ENCODE measurements around the gene CACNA1S.
A peak's percentile ranks its signal among the peaks of the same experiment; 100 is the strongest.

The CACNA1S gene

DNA sequence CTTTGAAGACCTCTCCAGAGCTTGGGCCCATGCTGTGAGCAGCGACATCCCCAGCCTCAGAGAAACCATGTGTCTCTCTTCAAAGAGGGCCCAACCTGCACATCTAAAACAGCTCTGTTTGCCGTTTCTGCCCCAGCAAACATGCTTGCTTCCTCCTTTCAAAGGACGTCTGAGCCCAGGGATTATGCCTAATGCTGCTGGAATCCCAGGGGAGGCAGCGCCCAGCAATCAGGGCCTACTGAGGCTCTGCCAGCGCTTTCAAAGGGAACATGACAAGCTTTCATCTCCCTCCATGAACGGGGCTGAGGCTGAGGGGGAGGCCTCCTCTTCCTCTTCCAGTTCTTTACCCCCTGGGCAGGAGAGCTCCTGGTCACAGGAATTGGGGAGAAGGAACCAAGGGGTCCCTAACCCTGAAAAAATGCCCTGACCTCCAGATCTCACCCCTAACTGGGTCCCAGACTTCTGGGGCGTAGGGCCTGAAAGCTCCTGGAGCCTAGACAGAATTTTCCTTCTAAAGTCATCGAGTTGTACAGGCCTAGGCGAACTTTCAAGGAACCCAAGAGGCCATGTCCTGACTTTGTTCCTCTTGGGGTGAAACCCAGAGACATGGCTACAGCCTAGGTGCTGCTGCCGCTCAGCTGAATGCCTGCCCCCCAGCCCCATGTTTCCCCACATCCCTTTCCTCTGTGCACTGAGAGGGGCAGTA is 28.2 kb upstream of the CACNA1S start:
- DNase-seq (ENCODE audit: low spot score) = no peak

DNA sequence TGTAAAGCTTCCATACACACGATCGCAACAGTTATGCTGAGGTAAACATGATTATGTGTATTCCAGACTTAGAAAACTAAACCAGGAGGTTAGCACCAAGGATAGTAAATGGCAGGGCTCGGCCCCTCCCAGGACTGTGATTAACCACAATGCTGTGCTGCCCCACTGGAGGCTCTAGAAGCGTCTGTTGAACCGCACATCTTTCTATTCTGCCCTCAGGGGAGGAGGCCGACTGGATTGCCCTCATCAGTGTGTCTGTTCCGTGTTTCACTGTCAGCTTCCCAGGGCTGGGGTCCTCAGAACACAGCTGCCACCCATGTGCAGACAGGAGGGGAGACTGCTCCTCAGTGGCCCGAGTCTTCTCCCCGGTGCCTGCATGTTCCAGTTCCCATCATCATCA is 27.5 kb upstream of the CACNA1S start:
- DNase-seq (ENCODE audit: low spot score) = no peak

DNA sequence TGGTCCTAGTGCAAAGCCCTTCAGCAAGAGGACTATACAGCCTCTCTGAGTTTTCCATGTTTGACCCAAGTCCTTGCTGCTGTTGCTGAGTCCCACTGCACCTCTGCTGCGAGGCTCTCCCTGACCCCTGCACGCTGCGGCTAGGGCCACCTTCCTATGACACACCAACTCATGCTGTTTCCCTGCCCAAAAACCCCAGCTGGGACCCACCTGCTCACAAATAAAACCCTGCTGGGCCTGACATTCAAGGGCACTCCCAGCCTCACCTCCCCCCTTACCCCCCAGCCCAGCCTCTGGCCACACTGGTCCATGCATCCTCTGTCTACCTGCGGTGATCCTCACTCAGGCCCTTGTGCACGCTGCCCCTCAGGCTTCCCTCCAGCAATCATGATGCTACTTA is 27.1 kb upstream of the CACNA1S start:
- no peak for DNase-seq (ENCODE audit: low spot score)

DNA sequence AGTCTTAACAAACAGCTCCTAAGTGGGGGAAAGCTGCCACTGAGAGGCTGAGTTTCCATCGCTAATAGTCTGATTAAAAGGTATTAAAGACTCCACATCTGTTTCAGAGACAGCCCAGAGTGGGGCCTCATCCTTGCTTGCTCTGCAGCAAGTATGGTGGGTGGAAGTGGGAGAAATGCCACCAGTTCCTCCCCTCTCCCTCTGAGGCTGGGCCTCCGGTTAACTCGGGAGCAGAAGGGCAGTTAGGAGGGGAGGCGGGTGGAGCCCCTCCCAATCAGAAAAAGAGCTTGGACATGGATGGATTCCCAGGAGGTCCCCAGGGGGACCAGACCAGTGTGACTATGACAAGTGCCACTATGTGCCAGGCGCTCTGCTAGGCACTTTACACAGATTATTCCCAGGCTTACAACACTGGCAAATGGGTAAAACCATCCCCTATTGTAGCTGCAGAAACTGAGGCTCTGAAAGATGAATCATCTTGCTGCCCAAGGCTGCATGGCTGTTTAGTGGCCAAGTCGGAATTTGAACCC is 26.1 kb upstream of the CACNA1S start:
- no peak for DNase-seq (ENCODE audit: low spot score)

DNA sequence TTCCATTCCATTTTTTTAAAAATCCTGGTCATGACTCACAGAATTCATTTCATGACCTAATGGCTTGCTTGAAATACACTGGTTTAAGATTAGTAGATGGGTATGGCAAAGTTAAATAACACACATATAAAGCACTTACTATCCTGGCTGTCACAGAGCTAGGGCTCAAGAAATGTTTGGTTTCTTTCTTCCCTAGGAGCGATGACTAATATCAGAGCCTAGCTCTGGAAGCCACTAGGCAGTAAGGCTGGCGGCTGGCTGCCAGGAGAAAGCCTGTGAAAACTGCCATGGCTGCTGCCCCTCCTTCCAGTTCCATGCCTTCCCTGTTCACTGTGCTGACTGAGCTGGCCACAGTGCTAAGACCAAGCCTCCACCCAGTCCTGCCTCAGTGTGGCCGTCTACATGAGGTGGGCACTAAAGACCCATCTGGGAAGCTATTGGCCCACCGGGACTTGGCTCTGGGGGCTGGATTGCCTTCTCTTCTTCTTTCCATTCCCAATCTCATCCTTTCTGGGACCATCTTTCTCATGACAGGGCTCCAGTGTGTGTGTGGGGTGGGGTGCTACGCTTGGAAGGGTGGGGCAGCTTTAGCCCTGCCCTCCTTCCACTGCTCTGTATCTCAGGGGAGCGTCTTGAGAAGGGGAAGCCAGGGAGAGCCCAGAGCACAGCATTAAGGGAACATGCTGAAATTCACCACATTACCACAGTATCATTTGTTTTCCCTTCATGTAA is 25.5 kb upstream of the CACNA1S start:
- no peak for DNase-seq (ENCODE audit: low spot score)

DNA sequence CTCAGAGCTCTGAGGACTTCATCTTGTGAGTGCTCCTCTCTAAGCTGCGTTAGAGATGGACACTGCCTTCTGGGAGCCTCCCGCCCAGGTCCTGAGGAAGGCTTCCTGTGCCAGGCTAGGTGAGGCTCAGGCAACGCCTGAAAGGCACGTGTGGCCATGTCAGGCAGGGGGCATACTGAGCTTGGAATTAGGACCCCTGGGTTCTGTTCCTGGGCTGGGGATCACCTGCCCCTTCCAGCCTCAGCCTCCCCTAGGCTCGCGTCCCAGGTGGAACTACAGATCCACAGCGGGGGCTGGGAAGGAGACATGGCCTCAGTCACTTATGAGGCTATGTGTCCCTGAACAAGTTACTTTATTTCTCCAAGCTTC is 24.8 kb upstream of the CACNA1S start:
- DNase-seq (ENCODE audit: low spot score) = no peak

DNA sequence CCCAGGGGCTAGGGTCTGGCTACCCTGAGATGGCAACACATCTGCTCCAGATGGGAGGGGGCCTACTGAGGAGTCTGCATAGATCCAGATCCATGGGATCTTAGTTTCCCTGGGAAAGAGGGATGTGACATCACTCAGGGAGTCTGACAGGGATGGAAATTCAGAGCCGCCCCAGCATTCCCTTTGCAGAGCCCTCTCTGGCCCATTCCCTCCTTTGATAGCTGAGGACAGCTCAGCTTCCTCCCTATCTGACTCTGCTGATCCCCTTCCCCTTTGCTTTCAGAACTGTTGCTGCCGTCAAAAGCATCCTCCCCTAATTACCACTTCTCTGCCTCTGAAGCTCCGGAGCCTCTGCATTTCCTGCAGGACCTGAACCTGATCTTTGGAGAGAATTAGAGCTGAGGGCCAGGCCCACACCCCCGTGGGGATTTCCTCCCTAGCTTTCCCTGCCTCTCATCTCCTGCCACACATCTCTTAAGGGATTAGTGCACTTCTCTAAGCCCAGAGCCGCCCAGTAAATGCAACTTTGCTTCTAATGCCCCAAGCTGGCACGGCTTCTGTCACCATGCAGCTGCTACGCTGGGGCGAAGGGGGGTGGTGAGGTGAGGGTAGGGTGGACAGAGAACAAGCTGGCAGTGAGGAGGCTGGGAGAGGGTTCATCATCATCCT is 24.3 kb upstream of the CACNA1S start:
- no peak for DNase-seq (ENCODE audit: low spot score)

DNA sequence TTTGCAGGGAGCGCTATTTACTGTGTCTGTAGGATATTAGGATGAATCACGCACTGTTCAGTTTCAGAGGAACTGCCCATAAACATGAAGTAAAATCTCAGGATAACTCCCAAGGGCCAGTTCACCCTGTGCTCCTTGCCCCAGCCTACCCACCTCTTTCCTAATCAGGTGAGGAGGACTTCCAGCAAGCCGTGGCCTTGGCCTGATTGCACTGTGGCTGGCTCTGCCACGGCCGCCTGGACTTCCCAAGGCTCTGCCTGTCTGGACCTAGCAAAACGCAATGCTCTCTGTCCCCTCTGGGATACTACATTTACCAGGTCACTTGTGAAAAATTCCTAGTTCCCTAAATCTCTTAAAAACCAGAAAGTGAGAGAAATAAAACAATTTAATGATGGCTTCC is 22.2 kb upstream of the CACNA1S start:
- no peak for DNase-seq (ENCODE audit: low spot score)

DNA sequence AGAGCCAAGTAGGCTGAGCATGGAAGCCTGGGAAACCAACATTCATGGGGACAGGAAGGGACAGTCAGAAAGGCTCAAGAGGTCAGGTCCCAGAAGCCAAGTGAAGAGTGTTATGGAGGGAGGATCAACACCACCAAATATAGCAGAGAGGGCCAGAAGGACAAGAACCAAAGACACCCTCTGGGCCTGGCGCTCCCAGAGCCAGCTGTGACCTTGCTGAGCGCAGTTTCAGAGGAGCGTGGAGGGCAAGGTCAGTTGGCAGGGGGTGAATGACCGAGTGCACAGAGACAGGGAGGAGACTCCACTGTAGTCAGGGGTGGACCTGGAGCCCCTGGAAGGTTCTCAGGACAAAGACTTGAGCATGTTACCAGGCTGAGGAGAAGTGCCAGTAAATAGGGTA is 19.2 kb upstream of the CACNA1S start:
- DNase-seq (ENCODE audit: low spot score) = no peak

DNA sequence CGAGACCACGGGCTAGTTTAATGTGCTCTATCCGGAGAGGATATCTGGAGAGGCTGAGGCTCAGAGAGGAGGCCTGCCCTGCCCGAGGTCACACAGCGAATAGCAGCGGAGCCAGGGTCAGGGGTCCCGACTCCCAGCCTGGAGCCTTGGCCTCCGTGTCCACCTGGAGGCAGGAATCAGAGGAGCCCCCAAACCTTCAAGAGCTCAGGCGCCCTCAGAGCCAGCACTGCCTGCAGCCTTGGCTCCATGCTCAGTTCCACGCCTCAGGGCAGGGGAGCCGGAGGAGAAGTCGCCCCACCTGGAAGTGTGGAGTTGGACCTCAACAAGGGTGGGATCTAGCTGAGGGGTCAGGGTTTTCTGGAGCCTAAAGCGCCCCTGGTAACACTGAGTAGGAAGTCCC is 16.7 kb upstream of the CACNA1S start:
- DNase-seq (ENCODE audit: low spot score) = no peak

DNA sequence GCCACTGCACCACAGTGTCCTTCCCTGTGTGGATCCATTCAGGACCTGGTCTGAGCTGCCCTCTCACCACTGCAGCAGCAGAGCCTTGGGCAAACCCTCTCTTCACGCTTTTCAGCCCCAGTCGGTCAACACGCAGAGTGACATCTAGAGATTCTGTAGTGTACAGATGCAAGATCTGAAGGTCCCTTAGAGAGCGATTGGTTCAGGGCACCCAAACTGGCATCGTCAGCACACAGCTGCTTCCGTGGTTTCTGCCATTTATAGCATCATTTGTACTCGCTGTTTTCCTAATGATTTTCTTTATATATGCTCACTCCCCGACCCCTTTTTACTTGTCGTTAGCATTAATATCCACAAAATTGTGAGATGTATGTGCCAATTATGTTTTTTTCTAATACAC is 16.2 kb upstream of the CACNA1S start:
- no peak for DNase-seq (ENCODE audit: low spot score)

DNA sequence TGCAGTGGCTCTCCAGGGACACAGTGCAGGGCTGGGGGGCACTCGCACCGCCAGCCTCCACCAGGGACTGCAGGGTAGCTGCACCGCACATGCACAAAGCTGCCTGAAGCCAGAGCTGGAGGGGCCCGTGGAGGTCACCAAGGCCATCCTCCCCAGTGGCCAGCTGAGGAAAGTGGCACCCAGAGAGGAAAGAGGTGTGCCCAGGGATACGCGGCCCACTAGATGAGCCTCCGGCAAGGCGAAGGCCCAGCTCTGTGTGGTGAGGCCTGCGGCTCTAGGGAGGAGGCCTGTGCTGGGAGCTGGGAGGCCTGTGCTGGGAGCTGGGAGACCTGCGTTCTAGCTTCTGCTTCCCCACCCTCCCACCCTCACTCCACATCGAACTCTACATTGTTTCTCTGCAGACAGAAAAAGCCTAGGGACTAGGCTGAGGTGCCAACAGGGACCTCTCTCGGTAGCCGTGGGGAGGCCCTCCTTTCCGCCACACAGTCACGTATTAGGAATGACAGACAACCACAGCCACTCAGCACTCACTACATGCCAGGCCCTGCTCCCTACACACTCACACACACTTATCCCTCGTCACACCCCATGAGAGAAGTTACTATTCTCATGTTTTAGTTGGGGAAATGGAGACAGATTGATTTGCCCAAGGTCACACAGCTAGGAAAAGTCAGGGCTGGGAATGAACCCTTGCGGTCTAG is 15.7 kb upstream of the CACNA1S start:
- DNase-seq (ENCODE audit: low spot score) = no peak

DNA sequence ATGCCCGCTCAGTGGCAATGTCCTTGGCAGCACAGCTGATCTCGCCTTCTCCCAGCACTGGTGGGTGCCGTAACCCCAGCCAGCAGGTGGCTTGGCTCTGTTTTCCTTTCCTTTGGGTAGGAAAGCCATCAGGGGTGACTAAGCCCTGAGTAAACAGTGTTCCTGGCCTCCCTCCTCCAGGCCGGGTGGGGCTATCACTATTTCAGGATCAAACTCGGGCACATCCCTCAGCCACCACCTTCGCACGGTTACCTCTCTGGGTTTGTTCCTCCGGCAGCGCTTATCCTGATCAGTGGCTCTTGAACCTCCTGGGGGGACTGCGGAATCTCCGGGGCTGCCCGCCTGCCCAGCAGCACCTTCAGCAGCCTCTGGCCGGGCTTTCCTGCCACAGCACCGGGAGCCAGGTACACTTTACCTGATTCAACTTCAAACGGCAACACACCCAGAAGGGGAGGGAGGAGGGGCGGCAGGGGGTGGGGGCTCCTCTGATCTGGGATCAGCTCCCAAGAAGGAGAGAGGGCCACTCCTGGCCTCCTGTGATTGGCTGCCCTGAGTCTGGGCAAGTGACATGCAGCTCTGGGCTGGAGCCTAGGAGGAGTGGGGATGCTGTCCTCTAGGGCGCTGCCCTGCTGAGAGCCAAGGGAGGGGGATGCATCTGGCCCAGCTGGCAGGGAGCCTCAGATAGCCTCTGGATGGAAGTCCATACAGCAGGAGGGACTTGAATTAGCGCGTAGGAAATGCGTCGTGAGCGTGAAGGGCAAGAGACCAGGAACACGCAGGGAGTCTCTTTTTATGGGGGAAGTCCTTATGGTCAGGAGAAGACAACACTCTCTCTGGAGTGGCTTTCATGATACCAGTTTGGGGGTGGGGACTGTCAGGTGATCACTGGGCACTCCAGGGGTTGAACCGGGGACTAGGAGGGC is 14.9 kb upstream of the CACNA1S start, which contains the start of gene ASCL5:
Gene ASCL5 (minus strand): TSS at position 353 of the 923 bp plus-strand sequence. CDS start 11,812 bp downstream, outside the sequence.
- DNase-seq (ENCODE audit: low spot score) = peak; percentile 76

DNA sequence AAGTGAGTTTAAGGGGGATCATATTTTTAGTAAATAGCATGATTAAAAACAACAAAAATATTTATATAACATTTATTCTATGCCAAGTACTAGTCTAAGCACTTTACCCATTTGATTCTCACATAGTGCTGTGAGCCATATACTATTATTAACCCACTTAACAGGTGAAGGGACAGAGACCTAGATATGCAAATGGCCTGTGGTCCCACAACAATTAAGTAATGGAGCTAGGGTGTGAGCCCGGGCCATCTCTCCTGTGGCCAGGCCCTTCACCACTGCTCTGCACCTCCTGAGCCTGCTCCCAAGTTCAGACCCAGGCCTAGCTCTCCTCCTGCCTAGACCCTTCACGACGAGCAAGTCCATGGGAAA is 14.2 kb upstream of the CACNA1S start:
- DNase-seq (ENCODE audit: low spot score) = no peak

DNA sequence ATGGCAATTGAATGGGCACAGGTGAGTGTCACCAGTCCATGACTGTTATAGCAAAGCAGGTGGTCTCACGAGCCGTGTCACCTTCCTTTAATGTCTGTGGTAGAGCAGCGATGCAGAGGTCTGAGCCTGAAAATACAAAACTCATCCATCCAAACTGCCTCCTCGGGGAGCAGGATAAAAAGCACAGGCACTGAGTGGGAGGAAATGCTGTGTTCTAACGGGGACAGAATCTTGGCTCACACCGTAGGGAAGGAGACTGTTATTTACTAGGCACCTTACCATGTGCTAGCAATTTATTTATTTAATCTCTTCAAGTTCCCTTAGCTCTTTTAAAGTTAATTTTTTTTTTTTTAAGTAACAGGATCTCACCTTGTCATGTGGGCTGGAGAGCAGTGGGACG is 13.6 kb upstream of the CACNA1S start:
- DNase-seq (ENCODE audit: low spot score) = no peak

DNA sequence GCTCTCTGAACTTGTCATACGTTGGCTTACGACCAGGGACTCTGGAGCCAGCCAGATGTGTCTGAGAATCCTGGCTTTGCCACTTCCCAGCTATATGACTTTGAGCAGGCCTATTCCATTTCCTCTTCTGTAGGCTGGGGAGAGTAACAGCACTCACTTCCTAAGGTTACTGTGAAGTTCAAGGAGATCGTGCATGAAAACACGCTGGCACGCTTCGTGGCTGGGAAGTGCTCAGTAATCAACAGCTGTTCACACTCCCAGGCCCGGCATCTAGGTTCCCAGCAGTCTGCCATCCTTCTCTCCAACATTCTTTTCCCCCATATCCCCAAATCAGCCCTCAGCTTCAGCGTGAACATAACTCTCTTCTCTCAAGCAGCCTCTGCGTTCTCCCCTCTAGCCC is 12.8 kb upstream of the CACNA1S start:
- no peak for DNase-seq (ENCODE audit: low spot score)

DNA sequence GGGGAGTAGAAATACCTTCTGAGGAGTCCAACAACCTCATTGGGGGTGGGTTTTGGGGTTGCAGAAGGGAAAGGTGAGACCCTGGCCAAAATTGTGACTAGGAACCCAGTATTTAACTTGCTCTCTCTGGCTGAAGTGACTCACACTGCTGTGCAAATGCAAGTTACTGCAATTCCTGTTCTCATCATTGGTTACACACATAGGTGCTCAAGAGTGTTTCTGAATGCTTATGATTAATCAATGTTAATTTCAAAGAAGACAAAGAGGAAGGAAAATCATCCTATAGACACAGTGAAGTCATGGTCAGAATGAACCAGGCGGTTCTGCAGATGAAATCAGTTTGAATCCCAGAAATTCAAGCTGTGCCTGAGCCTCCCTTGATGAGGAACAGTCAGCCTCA is 11.6 kb upstream of the CACNA1S start:
- DNase-seq (ENCODE audit: low spot score) = no peak

DNA sequence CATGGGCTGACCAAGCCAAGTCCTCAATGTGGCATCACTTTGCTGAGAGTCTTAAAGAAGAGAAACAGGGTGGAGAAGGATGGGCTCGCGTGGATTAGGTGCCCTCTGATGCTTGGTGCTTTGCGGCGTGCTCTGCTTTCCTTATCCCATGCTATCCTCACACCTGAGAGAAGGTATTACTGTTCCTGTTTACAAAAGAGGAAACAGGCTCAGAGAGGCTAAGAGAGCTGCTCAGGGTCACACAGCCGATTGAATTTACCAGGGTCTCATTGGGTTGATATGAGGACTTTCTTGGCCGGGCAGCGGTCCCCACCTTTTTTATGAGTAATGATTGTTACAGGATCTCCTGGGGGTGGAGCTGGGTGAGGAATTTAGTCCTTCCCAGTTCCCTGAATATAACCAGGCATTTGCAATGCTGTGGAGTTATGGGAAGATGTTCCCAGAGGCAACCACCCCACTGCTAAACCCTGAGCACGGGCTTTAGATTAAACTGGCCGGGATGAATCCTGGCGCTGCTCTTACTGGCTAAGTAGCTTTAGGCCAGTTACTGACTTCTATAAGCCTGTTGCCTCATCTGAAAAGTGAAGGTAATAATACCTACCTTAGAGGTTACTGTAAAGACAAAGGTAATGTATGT is 10.2 kb upstream of the CACNA1S start:
- no peak for DNase-seq (ENCODE audit: low spot score)

DNA sequence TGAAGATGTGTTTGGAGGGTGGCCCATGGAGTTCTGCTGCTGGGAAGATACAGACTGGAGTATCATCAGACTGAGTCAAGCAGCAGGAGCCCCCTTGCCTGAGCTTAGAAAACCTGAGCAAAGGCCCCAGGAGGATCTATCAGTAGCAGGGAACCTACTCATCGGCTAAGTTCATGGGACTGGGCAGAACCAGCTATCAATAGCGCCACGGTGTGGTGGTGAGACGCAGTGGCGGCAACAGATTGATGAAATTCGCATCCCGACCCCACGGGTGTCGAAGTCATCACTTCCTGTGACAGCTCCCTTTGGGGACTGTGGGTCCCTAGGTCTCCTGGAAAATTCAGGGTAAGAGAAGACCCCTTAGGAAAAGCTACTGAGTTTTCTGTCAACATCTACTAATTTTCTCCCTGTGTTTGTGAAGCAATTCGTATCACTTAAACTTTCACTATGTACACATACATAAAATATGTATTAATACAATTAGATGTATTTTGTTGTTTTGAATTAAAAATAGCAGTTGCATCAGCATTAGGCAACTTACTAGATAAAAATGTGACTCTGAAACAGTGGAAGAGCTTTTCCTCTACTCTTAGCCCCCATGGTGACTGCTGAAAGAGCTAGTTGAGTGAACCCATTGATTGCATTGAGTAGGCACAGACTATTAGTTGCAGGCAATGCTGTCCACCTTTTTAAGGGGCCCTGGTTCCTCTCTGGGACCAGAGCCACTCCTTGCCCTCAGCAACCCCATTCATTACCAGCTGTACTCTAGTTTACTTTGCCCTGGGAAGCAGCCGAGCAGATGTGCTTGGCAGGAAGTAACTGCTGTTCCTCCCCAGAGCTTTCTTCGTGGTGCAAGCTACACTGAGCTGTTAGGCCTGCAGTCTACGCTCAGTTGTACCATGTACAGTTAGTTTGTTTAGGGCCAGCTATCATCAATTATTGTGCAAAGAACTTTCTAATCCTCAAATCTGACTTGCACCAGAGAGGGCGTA is 7.3 kb upstream of the CACNA1S start:
- peak; percentile 76 for DNase-seq (ENCODE audit: low spot score)

DNA sequence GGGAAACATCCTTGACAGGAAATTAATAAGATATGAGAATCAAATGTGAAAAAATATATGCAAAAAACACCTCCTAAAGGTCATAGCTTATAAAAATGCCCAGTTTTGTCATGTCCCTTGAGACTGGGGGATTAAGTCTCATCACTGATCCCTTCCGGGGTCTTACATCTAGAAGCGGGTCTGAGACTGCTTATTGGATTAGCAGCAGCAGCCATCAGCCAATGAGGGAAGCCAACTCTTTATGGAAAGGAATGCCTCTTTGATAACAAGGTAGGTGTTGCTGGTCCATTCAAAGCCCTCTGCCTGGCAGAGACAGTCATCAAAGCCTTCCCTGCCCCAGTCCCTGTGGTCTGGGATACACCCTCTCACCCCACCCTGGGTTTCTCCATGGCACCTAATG is 3.9 kb upstream of the CACNA1S start:
- no peak for DNase-seq (ENCODE audit: low spot score)

All from iPS-NIHi11 (cell line).